HepG2 (cell line): ENCODE measurements around the gene TPRG1L. TPM values are rescaled to one million over a fixed set of nuclear protein-coding genes. Genes with fewer than 3 reads are reported as not detected.

ENCODE experiments used
- ATAC-seq: fragments of 200-7000 bp; cut with Tn5 transposase; 3 replicates; pipeline ENCODE4 v1.9.1; 2020; ENCODE audit warnings: mild to moderate bottlenecking, moderate library complexity
- BruUV-seq: library from RNA; stranded (reverse); fragments of 400-500 nt; replicated peaks from 2 replicates; lab custom pipeline; 2021; lab: Mats Ljungman, UMichigan
- CTCF ChIA-PET: fragments of 300-600 bp; formaldehyde crosslinking; extraction: SDS; loops from one replicate; lab custom pipeline; 2021; ENCODE audit warnings: low total read pairs, inconsistent platforms, low intra/inter-chr PET ratio; lab: Yijun Ruan, JAX
- POLR2A ChIA-PET: fragments of 350-600 bp; sonication (Branson Sonifier 250); formaldehyde crosslinking; loops from one replicate; lab custom pipeline; 2020; ENCODE audit warnings: antibody characterized with exemption, inconsistent platforms; lab: Yijun Ruan, JAX
- DNase-seq: peaks from one replicate; pipeline ENCODE4 v3.0.0-alpha.2; 2015; ENCODE audit warnings: low spot score
- FAIRE-seq: peaks from 3 replicates; lab custom pipeline; 2011; peaks lifted over from hg19 to GRCh38; lab: Jason Lieb, UNC
- H2AFZ ChIP-seq: one replicate; pipeline ENCODE4 v1.6.1; 2011; ENCODE audit warnings: low read length, inconsistent platforms
- H3K27ac ChIP-seq: fragments of 300-600 bp; 3 replicates; pipeline ENCODE4 v1.8.0; 2011; ENCODE audit warnings: mixed run types, mild to moderate bottlenecking, mixed read lengths, low read length, inconsistent platforms; ENCODE audit not compliant: insufficient read depth; ENCODE audit errors: extremely low read length
- H3K27me3 ChIP-seq, 2 experiments: fragments of 200-600 bp in 1 of 2; 2 replicates in 1 of 2; 3 replicates in 1 of 2; pipeline versions ENCODE4 v1.6.0 to v1.8.0; 2011; ENCODE audit warnings: low read length in 2 of 2, mild to moderate bottlenecking in 2 of 2, moderate library complexity in 2 of 2, inconsistent platforms in 1 of 2; ENCODE audit not compliant: insufficient read depth in 2 of 2, control insufficient read depth in 1 of 2
- H3K36me3 ChIP-seq, 2 experiments: fragments of 200-600 bp in 1 of 2; replicated peaks in 1 of 2; 2 replicates in 1 of 2; 3 replicates in 1 of 2; pipeline versions ENCODE4 v1.5.1 to v1.8.0; 2011; ENCODE audit warnings: low read length in 2 of 2, inconsistent platforms in 1 of 2; ENCODE audit not compliant: insufficient read depth in 2 of 2, control insufficient read depth in 1 of 2
- H3K4me1 ChIP-seq: 2 replicates; pipeline ENCODE4 v1.5.1; 2012; ENCODE audit warnings: low read length, inconsistent platforms; ENCODE audit not compliant: insufficient read depth
- H3K4me2 ChIP-seq: 2 replicates; pipeline ENCODE4 v1.6.0; 2011; ENCODE audit warnings: low read depth, low read length, inconsistent platforms
- H3K4me3 ChIP-seq, 3 experiments: fragments of 200-600 bp in 1 of 3; sonication (generic), shearing (Covaris generic) in 1 of 3; replicated peaks in 1 of 3; 2 replicates each; pipeline ENCODE4 v1.5.1; 2011 to 2016; ENCODE audit warnings: low read length in 3 of 3, inconsistent platforms in 2 of 3, low read depth in 2 of 3, mild to moderate bottlenecking in 2 of 3, control low read depth in 1 of 3, mixed read lengths in 1 of 3; ENCODE audit not compliant: insufficient read depth in 1 of 3
- H3K79me2 ChIP-seq: one replicate; pipeline ENCODE4 v1.6.1; 2011; ENCODE audit warnings: low read length, inconsistent platforms; ENCODE audit not compliant: insufficient read depth
- H3K9ac ChIP-seq: 2 replicates; pipeline ENCODE4 v1.6.0; 2011; ENCODE audit warnings: mild to moderate bottlenecking, low read depth, low read length, inconsistent platforms; ENCODE audit not compliant: insufficient read depth
- H3K9me3 ChIP-seq: 2 replicates; pipeline ENCODE4 v1.5.1; 2012; ENCODE audit warnings: mild to moderate bottlenecking, low read length
- H4K20me1 ChIP-seq: 2 replicates; pipeline ENCODE4 v1.6.0; 2011; ENCODE audit warnings: inconsistent platforms, mild to moderate bottlenecking, low read length, moderate library complexity; ENCODE audit not compliant: insufficient read depth
- ARID2 ChIP-seq: sonication (generic); formaldehyde crosslinking; IDR thresholded peaks from 2 replicates; pipeline ENCODE4 v1.8.1; 2022; ENCODE audit warnings: mild to moderate bottlenecking, missing genetic modification reagents, borderline replicate concordance
- ASH2L ChIP-seq: fragments of 300-600, 200-600 bp; sonication (generic); IDR thresholded peaks from 2 replicates; pipeline ENCODE4 v1.7.0; 2017; ENCODE audit warnings: low read depth, mild to moderate bottlenecking, moderate library complexity, mixed read lengths, low read length; ENCODE audit not compliant: insufficient read length
- DNMT3B ChIP-seq: conservative IDR thresholded peaks from 2 replicates; pipeline ENCODE4 v1.6.1; 2016; ENCODE audit warnings: missing biosample characterization, control low read depth
- GPBP1L1 ChIP-seq: sonication (generic); formaldehyde crosslinking; IDR thresholded peaks from 2 replicates; pipeline ENCODE4 v1.5.0; 2020; ENCODE audit warnings: mild to moderate bottlenecking, missing genetic modification reagents
- HBP1 ChIP-seq: IDR thresholded peaks from 2 replicates; pipeline ENCODE4 v1.6.1; 2016; ENCODE audit warnings: low read depth, control low read depth
- HIVEP1 ChIP-seq: sonication (generic); formaldehyde crosslinking; IDR thresholded peaks from 2 replicates; pipeline ENCODE4 v1.4.0; 2020; ENCODE audit warnings: mild to moderate bottlenecking, missing genetic modification reagents
- HNRNPUL1 ChIP-seq: fragments of 200-400 bp; formaldehyde crosslinking; IDR thresholded peaks from 2 replicates; pipeline ENCODE4 v1.6.1; 2017; ENCODE audit warnings: low read depth, mild to moderate bottlenecking, low read length, moderate library complexity
- KDM3A ChIP-seq: IDR thresholded peaks from 2 replicates; pipeline ENCODE4 v1.6.1; 2018; ENCODE audit warnings: low read depth, missing compliant biosample characterization
- KLF9 ChIP-seq: IDR thresholded peaks from 2 replicates; pipeline ENCODE4 v1.6.1; 2016; ENCODE audit warnings: low read depth
- MLLT10 ChIP-seq: sonication (generic); formaldehyde crosslinking; IDR thresholded peaks from 2 replicates; pipeline ENCODE4 v1.4.0; 2020; ENCODE audit warnings: missing genetic modification reagents
- MYC ChIP-seq: sonication (generic); formaldehyde crosslinking; IDR thresholded peaks from 2 replicates; pipeline ENCODE4 v1.9.0; 2021; ENCODE audit warnings: missing genetic modification reagents, borderline replicate concordance
- NFRKB ChIP-seq: fragments of 450-650 bp; IDR thresholded peaks from 2 replicates; pipeline ENCODE4 v1.6.1; 2017
- NFYC ChIP-seq: IDR thresholded peaks from 2 replicates; pipeline ENCODE4 v1.6.1; 2016; ENCODE audit warnings: missing genetic modification reagents, missing compliant biosample characterization
- REXO4 ChIP-seq: sonication (generic); formaldehyde crosslinking; IDR thresholded peaks from 2 replicates; pipeline ENCODE4 v1.8.0; 2022; ENCODE audit warnings: missing genetic modification reagents, mild to moderate bottlenecking, borderline replicate concordance
- TRAFD1 ChIP-seq: sonication (generic); formaldehyde crosslinking; IDR thresholded peaks from 2 replicates; pipeline ENCODE4 v1.5.1; 2020; ENCODE audit warnings: missing genetic modification reagents, mild to moderate bottlenecking, borderline replicate concordance
- YY1 ChIP-seq: IDR thresholded peaks from 2 replicates; pipeline ENCODE4 v1.6.1; 2011; ENCODE audit warnings: low read length, low read depth, moderate library complexity, mild to moderate bottlenecking; ENCODE audit not compliant: insufficient read depth, insufficient replicate concordance
- ZSCAN25 ChIP-seq: sonication (generic); formaldehyde crosslinking; IDR thresholded peaks from 2 replicates; pipeline ENCODE4 v1.8.0; 2022; ENCODE audit warnings: mild to moderate bottlenecking, missing genetic modification reagents
- WGBS: methylation state at CpG from one replicate; pipeline ENCODE4 v1.1.6; 2017; ENCODE audit warnings: low lambda C conversion rate; 5-methylcytosine and 5-hydroxymethylcytosine counted together
- in situ Hi-C: cut with HindIII; loops from 2 replicates; pipeline ENCODE4 v1.10.0; 2017; ENCODE audit warnings: low pct_unique_long_range_greater_than_20kb; ENCODE audit not compliant: extremely low pct_ligation_motif_present
- intact Hi-C: fragments of 100-400 bp; cut with micrococcal nuclease; formaldehyde crosslinking; loops from one replicate; pipeline ENCODE4 v1.10.0; 2022; ENCODE audit not compliant: unreplicated experiment
- polyA plus RNA-seq, 8 experiments: library from polyadenylated mRNA; depleted of rRNA in 3 of 8; stranded (reverse) in 7 of 8; unstranded in 1 of 8; fragments of >200 nt; fragmentation: Illumina TruSeq in 4 of 8; extraction: Trizol in 4 of 8; gene quantifications; 2 replicates each; pipeline versions ENCODE4 v1.2.1 to v1.2.3, GENCODE V29; 2011 to 2016; ENCODE audit warnings: low read depth in 4 of 8, missing spikeins in 1 of 8, mixed read lengths in 1 of 8; ENCODE audit not compliant: insufficient read depth in 1 of 8
- total RNA-seq, 5 experiments: library from RNA; depleted of rRNA; stranded (reverse); fragments of >200 nt; fragmentation: Illumina TruSeq; extraction: Trizol; gene quantifications; 2 replicates each; pipeline ENCODE4 v1.2.3, GENCODE V29; 2016; ENCODE audit warnings: low read depth in 1 of 5
- TF ChIP-seq, protein P1 (sequence below): sonication (generic); formaldehyde crosslinking; IDR thresholded peaks from 2 replicates; pipeline ENCODE4 v1.8.0; 2022; ENCODE audit warnings: missing genetic modification reagents, low read depth, mild to moderate bottlenecking, borderline replicate concordance

Gene TPRG1L
- total and polyA plus RNA-seq, 2 of the 13 experiments (the other 11 are each of a cell fraction or from before 2014, with no cell fraction given), result 21.3 to 37.4 TPM

DNA sequence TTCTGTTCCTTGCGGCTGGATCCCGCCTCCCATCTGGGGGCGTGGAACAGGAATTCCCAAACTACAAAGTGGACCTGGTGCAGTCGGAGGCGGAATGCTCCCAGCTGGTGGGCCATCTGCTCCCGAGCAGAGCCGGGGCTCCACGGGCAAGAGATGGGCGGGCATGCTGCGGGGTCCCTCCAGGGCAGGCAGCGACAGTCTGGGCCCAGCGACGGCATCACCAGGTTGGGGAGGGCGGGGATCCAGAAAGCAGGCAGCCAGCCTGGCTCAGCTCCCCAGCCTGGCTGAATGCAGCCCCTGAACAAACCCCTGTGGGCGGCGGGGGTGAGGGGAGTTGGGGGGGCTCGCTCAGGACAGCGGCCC, 17.1 kb upstream of the TPRG1L start:
- intact Hi-C loops (no loop called here), in situ Hi-C loops (no loop called here)
- Histone ChIP-seq H3K27ac (no peak overlapping the region), H3K9ac (no peak overlapping the region), H3K27me3 (peaks cover 13 to 93% of the 10 kb centered on the region in 2 experiments), H2AFZ (no peak overlapping the region), H3K79me2 (no peaks in the 10 kb centered on the region), H3K36me3 (no peaks in the 10 kb centered on the region), H3K9me3 (no peaks in the 10 kb centered on the region), H4K20me1 (peaks cover 6% of the 10 kb centered on the region; the same call in 1 of the 2 replicates), H3K4me3 (no peak overlapping the region), H3K4me1 (peaks cover 30% of the 10 kb centered on the region), H3K4me2 (no peak overlapping the region)
- DNase-seq (no peak), ATAC-seq (no peak), FAIRE-seq (no peak)
- CTCF ChIA-PET, result no interaction called here
- POLR2A ChIA-PET, result no interaction called here
- BruUV-seq, result no TSS peak
- WGBS, result 33% methylated on average over 16 of the region's 18 CpGs
- TF ChIP-seq MYC (CRISPR knock-in tag) (no peak), HNRNPUL1 (no peak), TRAFD1 (CRISPR knock-in tag) (no peak), HBP1 (no peak), NFRKB (no peak), GPBP1L1 (CRISPR knock-in tag) (no peak), MLLT10 (CRISPR knock-in tag) (no peak), KLF9 (no peak), REXO4 (CRISPR knock-in tag) (no peak), KDM3A (CRISPR knock-in tag) (no peak), DNMT3B (CRISPR knock-in tag) (no peak), YY1 (no peak), ARID2 (no peak), ZSCAN25 (CRISPR knock-in tag) (no peak), ASH2L (no peak), HIVEP1 (CRISPR knock-in tag) (no peak), NFYC (CRISPR knock-in tag) (no peak)
- TF ChIP-seq, protein P1, sequence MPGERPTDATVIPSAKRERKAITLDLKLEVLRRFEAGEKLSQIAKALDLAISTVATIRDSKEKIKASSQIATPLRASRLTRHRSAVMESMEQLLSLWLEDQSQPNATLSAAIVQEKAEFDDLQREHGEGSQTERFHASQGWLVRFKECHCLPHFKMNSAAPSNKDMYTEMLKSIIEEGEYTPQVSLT, result no peak
